ENCODE data around the gene SEMA5A. TPM values are rescaled to one million over a fixed set of nuclear protein-coding genes. Genes with fewer than 3 reads are reported as not detected.

SEMA5A gene
- polyA plus RNA-seq, 1 of the 3 experiments (the other 2 are of a cell fraction): 0.58 TPM

DNA sequence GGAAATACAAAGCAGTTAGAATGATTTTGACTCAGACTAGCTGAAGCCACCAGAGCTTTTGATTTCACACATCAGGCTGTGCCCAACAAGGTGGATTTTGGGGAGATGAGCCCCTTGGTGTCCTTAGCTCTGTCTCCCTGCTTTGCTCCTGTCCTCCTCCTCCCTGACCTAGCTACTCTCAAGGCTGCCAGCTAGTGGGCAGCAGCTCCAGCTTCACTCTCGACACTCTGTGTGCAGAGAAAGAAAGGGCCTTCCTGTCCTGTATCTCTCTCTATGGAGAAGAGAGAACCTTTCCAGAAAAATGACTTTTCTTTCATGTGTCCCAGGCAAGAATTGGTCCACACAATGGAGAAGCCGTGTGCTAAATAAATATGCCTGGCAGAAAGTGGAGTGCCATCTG lies 446.2 kb downstream of the SEMA5A start:
- H3K4me1 ChIP-seq (ENCODE audit: control insufficient read depth in 1 of 2, insufficient read depth in 2 of 2, low read depth in 1 of 2, low read length in 1 of 2): no peaks in the 10 kb centered on the region; a peak in 1 of 4 replicates
- no peaks in the 10 kb centered on the region for H3K36me3 ChIP-seq (replicated peaks in 1 of 2; ENCODE audit: control insufficient read depth in 1 of 2, insufficient read depth in 2 of 2, low read length in 1 of 2)
- ChIA-PET CTCF (no interaction called here), POLR2A (no interaction called here)
- H3F3A ChIP-seq (replicated peaks; ENCODE audit: insufficient read depth): no peaks in the 10 kb centered on the region
- TF ChIP-seq YY1 (IDR thresholded peaks at IDR 0.05; ENCODE audit: low read depth) (no peak), POLR2AphosphoS5 (IDR thresholded peaks at IDR 0.05; ENCODE audit: low read depth, low read length) (no peak), NFIC (IDR thresholded peaks at IDR 0.05; ENCODE audit: borderline replicate concordance) (no peak), MXI1 (IDR thresholded peaks at IDR 0.05; ENCODE audit: low read depth, low read length) (no peak), NRF1 (IDR thresholded peaks at IDR 0.05; ENCODE audit: low read depth, low read length) (no peak), JUND (IDR thresholded peaks at IDR 0.05) (no peak), RCOR1 (IDR thresholded peaks at IDR 0.05; ENCODE audit: low read length) (no peak), TEAD4 (IDR thresholded peaks at IDR 0.05; ENCODE audit: borderline replicate concordance, insufficient read depth) (no peak), FOXM1 (IDR thresholded peaks at IDR 0.05; ENCODE audit: low read depth) (no peak), GABPA (IDR thresholded peaks at IDR 0.05; ENCODE audit: low read depth) (no peak), EZH2phosphoT487 (IDR thresholded peaks at IDR 0.05; ENCODE audit: borderline replicate concordance, low read depth) (no peak), GATA2 (CRISPR knock-in tag; IDR thresholded peaks at IDR 0.05) (no peak), RAD21 (IDR thresholded peaks at IDR 0.05; ENCODE audit: low read length) (no peak), FOSL2 (IDR thresholded peaks at IDR 0.05; ENCODE audit: borderline replicate concordance, low read depth) (no peak)
- TF ChIP-seq, protein P1, sequence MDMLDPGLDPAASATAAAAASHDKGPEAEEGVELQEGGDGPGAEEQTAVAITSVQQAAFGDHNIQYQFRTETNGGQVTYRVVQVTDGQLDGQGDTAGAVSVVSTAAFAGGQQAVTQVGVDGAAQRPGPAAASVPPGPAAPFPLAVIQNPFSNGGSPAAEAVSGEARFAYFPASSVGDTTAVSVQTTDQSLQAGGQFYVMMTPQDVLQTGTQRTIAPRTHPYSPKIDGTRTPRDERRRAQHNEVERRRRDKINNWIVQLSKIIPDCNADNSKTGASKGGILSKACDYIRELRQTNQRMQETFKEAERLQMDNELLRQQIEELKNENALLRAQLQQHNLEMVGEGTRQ (IDR thresholded peaks at IDR 0.05; ENCODE audit: borderline replicate concordance, low read depth, low read length): no peak
- TF ChIP-seq, protein P2, sequence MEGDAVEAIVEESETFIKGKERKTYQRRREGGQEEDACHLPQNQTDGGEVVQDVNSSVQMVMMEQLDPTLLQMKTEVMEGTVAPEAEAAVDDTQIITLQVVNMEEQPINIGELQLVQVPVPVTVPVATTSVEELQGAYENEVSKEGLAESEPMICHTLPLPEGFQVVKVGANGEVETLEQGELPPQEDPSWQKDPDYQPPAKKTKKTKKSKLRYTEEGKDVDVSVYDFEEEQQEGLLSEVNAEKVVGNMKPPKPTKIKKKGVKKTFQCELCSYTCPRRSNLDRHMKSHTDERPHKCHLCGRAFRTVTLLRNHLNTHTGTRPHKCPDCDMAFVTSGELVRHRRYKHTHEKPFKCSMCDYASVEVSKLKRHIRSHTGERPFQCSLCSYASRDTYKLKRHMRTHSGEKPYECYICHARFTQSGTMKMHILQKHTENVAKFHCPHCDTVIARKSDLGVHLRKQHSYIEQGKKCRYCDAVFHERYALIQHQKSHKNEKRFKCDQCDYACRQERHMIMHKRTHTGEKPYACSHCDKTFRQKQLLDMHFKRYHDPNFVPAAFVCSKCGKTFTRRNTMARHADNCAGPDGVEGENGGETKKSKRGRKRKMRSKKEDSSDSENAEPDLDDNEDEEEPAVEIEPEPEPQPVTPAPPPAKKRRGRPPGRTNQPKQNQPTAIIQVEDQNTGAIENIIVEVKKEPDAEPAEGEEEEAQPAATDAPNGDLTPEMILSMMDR (IDR thresholded peaks at IDR 0.05): no peak
- TF ChIP-seq, protein P3, sequence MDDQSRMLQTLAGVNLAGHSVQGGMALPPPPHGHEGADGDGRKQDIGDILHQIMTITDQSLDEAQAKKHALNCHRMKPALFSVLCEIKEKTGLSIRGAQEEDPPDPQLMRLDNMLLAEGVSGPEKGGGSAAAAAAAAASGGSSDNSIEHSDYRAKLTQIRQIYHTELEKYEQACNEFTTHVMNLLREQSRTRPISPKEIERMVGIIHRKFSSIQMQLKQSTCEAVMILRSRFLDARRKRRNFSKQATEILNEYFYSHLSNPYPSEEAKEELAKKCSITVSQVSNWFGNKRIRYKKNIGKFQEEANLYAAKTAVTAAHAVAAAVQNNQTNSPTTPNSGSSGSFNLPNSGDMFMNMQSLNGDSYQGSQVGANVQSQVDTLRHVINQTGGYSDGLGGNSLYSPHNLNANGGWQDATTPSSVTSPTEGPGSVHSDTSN (IDR thresholded peaks at IDR 0.05): no peak
- TF ChIP-seq, protein P4, sequence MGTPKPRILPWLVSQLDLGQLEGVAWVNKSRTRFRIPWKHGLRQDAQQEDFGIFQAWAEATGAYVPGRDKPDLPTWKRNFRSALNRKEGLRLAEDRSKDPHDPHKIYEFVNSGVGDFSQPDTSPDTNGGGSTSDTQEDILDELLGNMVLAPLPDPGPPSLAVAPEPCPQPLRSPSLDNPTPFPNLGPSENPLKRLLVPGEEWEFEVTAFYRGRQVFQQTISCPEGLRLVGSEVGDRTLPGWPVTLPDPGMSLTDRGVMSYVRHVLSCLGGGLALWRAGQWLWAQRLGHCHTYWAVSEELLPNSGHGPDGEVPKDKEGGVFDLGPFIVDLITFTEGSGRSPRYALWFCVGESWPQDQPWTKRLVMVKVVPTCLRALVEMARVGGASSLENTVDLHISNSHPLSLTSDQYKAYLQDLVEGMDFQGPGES (IDR thresholded peaks at IDR 0.05; ENCODE audit: low read depth, low read length): no peak
- TF ChIP-seq, protein P5, sequence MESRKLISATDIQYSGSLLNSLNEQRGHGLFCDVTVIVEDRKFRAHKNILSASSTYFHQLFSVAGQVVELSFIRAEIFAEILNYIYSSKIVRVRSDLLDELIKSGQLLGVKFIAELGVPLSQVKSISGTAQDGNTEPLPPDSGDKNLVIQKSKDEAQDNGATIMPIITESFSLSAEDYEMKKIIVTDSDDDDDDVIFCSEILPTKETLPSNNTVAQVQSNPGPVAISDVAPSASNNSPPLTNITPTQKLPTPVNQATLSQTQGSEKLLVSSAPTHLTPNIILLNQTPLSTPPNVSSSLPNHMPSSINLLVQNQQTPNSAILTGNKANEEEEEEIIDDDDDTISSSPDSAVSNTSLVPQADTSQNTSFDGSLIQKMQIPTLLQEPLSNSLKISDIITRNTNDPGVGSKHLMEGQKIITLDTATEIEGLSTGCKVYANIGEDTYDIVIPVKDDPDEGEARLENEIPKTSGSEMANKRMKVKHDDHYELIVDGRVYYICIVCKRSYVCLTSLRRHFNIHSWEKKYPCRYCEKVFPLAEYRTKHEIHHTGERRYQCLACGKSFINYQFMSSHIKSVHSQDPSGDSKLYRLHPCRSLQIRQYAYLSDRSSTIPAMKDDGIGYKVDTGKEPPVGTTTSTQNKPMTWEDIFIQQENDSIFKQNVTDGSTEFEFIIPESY (IDR thresholded peaks at IDR 0.05; ENCODE audit: borderline replicate concordance, low read depth): no peak
- TF ChIP-seq, protein P6, sequence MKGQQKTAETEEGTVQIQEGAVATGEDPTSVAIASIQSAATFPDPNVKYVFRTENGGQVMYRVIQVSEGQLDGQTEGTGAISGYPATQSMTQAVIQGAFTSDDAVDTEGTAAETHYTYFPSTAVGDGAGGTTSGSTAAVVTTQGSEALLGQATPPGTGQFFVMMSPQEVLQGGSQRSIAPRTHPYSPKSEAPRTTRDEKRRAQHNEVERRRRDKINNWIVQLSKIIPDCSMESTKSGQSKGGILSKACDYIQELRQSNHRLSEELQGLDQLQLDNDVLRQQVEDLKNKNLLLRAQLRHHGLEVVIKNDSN (IDR thresholded peaks at IDR 0.05; ENCODE audit: borderline replicate concordance, low read depth): no peak
- H3K4me2 ChIP-seq: no peak overlapping the region
- no peak overlapping the region for H2AFZ ChIP-seq (ENCODE audit: low read depth)
- H3K9ac ChIP-seq: no peak overlapping the region
- H3K27ac ChIP-seq (ENCODE audit: low read depth in 2 of 2, low read length in 1 of 2): no peak overlapping the region
- H3K27me3 ChIP-seq (ENCODE audit: insufficient read depth): no peaks in the 10 kb centered on the region
- no peak for DNase-seq
- H3K9me2 ChIP-seq: no peaks in the 10 kb centered on the region
- no peak overlapping the region for H3K4me3 ChIP-seq (ENCODE audit: low read depth in 2 of 2, low read length in 1 of 2)
- WGBS (ENCODE audit: low lambda C conversion rate): 55% methylated on average over 2 of the region's 2 CpGs
- no peaks in the 10 kb centered on the region for H3K79me2 ChIP-seq (ENCODE audit: insufficient read depth)
- H3K9me3 ChIP-seq: no peaks in the 10 kb centered on the region
- H4K20me1 ChIP-seq (ENCODE audit: insufficient read depth): no peaks in the 10 kb centered on the region
